WTC11 (cell line): ENCODE data around the gene TNC. TPM values are rescaled to one million over a fixed set of nuclear protein-coding genes. Genes with fewer than 3 reads are reported as not detected.
A peak's percentile ranks its signal among the peaks of the same experiment; 100 is the strongest.

Experiments used
- ATAC-seq: fragments of 200-7000 bp; cut with Tn5 transposase; 2 replicates; pipeline ENCODE4 v1.10.0; 2021; ENCODE audit warnings: mild to moderate bottlenecking, moderate library complexity
- CTCF ChIA-PET: fragments of 300-600 bp; sonication (Branson Sonifier 250); formaldehyde crosslinking; loops from one replicate; lab custom pipeline; 2021; ENCODE audit warnings: antibody characterized with exemption; lab: Charles Lee
- POLR2A ChIA-PET: fragments of 350-600 bp; sonication (Branson Sonifier 250); formaldehyde crosslinking; loops from one replicate; lab custom pipeline; 2021; ENCODE audit warnings: antibody characterized with exemption; lab: Charles Lee
- DNase-seq: peaks from one replicate; pipeline ENCODE4 v3.0.0; 2021; ENCODE audit warnings: low spot score
- H3K27ac Mint-ChIP-seq: 2 replicates; pipeline ENCODE4 v1.8.0; 2021; ENCODE audit warnings: mixed read lengths
- H3K27me3 Mint-ChIP-seq: 2 replicates; pipeline ENCODE4 v1.8.0; 2021; ENCODE audit warnings: low read depth, mild to moderate bottlenecking, moderate library complexity, mixed read lengths
- H3K36me3 Mint-ChIP-seq: 2 replicates; pipeline ENCODE4 v1.8.0; 2021; ENCODE audit warnings: mixed read lengths
- H3K4me1 Mint-ChIP-seq: 2 replicates; pipeline ENCODE4 v1.8.0; 2022; ENCODE audit warnings: mixed read lengths
- H3K4me3 Mint-ChIP-seq: 2 replicates; pipeline ENCODE4 v1.8.0; 2021; ENCODE audit warnings: mild to moderate bottlenecking, moderate library complexity, mixed read lengths
- H3K9me3 Mint-ChIP-seq: 2 replicates; pipeline ENCODE4 v1.8.0; 2021; ENCODE audit warnings: mixed read lengths
- ARID4B ChIP-seq: sonication (generic); formaldehyde crosslinking; IDR thresholded peaks from 2 replicates; pipeline ENCODE4 v1.8.0; 2023; ENCODE audit warnings: missing genetic modification reagents, mild to moderate bottlenecking, borderline replicate concordance
- CREB1 ChIP-seq: sonication (generic); formaldehyde crosslinking; IDR thresholded peaks from 2 replicates; pipeline ENCODE4 v1.8.0; 2023; ENCODE audit warnings: mild to moderate bottlenecking, missing genetic modification reagents
- ELF4 ChIP-seq: sonication (generic); formaldehyde crosslinking; IDR thresholded peaks from 2 replicates; pipeline ENCODE4 v1.8.1; 2022; ENCODE audit warnings: low read depth, mild to moderate bottlenecking, moderate library complexity, missing genetic modification reagents
- FOXK1 ChIP-seq: sonication (generic); formaldehyde crosslinking; IDR thresholded peaks from 2 replicates; pipeline ENCODE4 v1.8.0; 2022; ENCODE audit warnings: mild to moderate bottlenecking, moderate library complexity, missing genetic modification reagents
- GTF2I ChIP-seq: fragments of 250-450 bp; sonication (Bioruptor Pico); conservative IDR thresholded peaks from 2 replicates; pipeline ENCODE4 v1.4.0; 2021; ENCODE audit warnings: mild to moderate bottlenecking
- JUN ChIP-seq: sonication (generic); formaldehyde crosslinking; IDR thresholded peaks from 2 replicates; pipeline ENCODE4 v1.8.0; 2023; ENCODE audit warnings: mild to moderate bottlenecking, missing genetic modification reagents
- MXD4 ChIP-seq: fragments of 250-450 bp; sonication (Bioruptor Pico); IDR thresholded peaks from 2 replicates; pipeline ENCODE4 v1.8.0; 2021; ENCODE audit warnings: mild to moderate bottlenecking, moderate library complexity, borderline replicate concordance
- OVOL2 ChIP-seq: fragments of 250-450 bp; sonication (Bioruptor Pico); IDR thresholded peaks from 2 replicates; pipeline ENCODE4 v1.9.0; 2021; ENCODE audit warnings: mild to moderate bottlenecking, borderline replicate concordance
- PRRX2 ChIP-seq: fragments of 250-450 bp; sonication (Bioruptor Pico); IDR thresholded peaks from 2 replicates; pipeline ENCODE4 v1.8.0; 2021; ENCODE audit warnings: mild to moderate bottlenecking
- SMAD3 ChIP-seq: sonication (generic); formaldehyde crosslinking; IDR thresholded peaks from 2 replicates; pipeline ENCODE4 v1.8.0; 2022; ENCODE audit warnings: missing genetic modification reagents, mild to moderate bottlenecking, borderline replicate concordance
- STAT6 ChIP-seq: sonication (generic); formaldehyde crosslinking; conservative IDR thresholded peaks from 2 replicates; pipeline ENCODE4 v1.8.1; 2023; ENCODE audit warnings: mild to moderate bottlenecking, low read depth, missing genetic modification reagents, moderate library complexity
- TEAD1 ChIP-seq: sonication (generic); formaldehyde crosslinking; IDR thresholded peaks from 2 replicates; pipeline ENCODE4 v1.8.0; 2022; ENCODE audit warnings: mild to moderate bottlenecking, missing genetic modification reagents
- USF2 ChIP-seq: sonication (generic); formaldehyde crosslinking; IDR thresholded peaks from 2 replicates; pipeline ENCODE4 v1.8.1; 2023; ENCODE audit warnings: mild to moderate bottlenecking, missing genetic modification reagents, moderate library complexity
- ZNF138 ChIP-seq: sonication (generic); formaldehyde crosslinking; conservative IDR thresholded peaks from 2 replicates; pipeline ENCODE4 v1.8.1; 2022; ENCODE audit warnings: mild to moderate bottlenecking, moderate library complexity, missing genetic modification reagents
- ZNF263 ChIP-seq: sonication (generic); formaldehyde crosslinking; IDR thresholded peaks from 2 replicates; pipeline ENCODE4 v1.8.1; 2022; ENCODE audit warnings: low read depth, mild to moderate bottlenecking, moderate library complexity, missing genetic modification reagents
- total RNA-seq: library from RNA; stranded (reverse); gene quantifications from 3 replicates; pipeline ENCODE4 v1.2.3, GENCODE V29; 2021
- TF ChIP-seq, protein P1 (sequence below): sonication (generic); formaldehyde crosslinking; IDR thresholded peaks from 2 replicates; pipeline ENCODE4 v1.8.1; 2022; ENCODE audit warnings: mild to moderate bottlenecking, missing genetic modification reagents, moderate library complexity, borderline replicate concordance
- TF ChIP-seq, protein P2 (sequence below): sonication (generic); formaldehyde crosslinking; IDR thresholded peaks from 2 replicates; pipeline ENCODE4 v1.8.1; 2022; ENCODE audit warnings: low read depth, missing genetic modification reagents, borderline replicate concordance
- TF ChIP-seq, protein P3 (sequence below): sonication (generic); formaldehyde crosslinking; IDR thresholded peaks from 2 replicates; pipeline ENCODE4 v1.8.0; 2022; ENCODE audit warnings: mild to moderate bottlenecking, missing genetic modification reagents
- TF ChIP-seq, protein P4 (sequence below): sonication (generic); formaldehyde crosslinking; IDR thresholded peaks from 2 replicates; pipeline ENCODE4 v1.8.1; 2022; ENCODE audit warnings: mild to moderate bottlenecking, moderate library complexity, missing genetic modification reagents

TNC gene
- total RNA-seq, 1 experiment from 2014 or later, result 4.5 TPM

DNA sequence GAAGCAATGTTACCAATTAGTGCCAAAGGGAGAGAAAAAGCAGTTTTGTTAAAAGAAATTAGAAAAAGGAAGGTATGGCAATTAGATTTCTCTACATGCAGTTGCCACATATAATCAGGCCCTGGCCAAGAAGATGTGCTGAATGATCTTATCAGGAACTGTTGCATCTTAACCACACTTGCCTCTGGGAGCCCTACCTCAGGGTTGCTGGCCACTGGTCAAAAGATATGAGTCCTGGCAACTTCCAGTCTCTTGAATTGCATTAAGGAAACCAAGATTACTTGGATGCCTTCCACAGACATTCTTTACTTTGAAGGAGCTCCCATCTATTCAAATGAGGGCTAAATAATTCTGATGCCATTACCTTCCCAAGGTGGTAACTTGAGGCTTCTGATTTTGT is 60.4 kb downstream of the TNC start:
- H3K4me1 Mint-ChIP-seq, result 0 out of 2 replicates have a peak, but pooled peaks cover 3% of the 10 kb centered on the region
- TF ChIP-seq, protein P1, sequence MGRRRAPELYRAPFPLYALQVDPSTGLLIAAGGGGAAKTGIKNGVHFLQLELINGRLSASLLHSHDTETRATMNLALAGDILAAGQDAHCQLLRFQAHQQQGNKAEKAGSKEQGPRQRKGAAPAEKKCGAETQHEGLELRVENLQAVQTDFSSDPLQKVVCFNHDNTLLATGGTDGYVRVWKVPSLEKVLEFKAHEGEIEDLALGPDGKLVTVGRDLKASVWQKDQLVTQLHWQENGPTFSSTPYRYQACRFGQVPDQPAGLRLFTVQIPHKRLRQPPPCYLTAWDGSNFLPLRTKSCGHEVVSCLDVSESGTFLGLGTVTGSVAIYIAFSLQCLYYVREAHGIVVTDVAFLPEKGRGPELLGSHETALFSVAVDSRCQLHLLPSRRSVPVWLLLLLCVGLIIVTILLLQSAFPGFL (CRISPR knock-in tag), result no peak
- TF ChIP-seq ZNF138 (CRISPR knock-in tag), result no peak
- no peak for TF ChIP-seq MXD4 (CRISPR knock-in tag)
- TF ChIP-seq, protein P2, sequence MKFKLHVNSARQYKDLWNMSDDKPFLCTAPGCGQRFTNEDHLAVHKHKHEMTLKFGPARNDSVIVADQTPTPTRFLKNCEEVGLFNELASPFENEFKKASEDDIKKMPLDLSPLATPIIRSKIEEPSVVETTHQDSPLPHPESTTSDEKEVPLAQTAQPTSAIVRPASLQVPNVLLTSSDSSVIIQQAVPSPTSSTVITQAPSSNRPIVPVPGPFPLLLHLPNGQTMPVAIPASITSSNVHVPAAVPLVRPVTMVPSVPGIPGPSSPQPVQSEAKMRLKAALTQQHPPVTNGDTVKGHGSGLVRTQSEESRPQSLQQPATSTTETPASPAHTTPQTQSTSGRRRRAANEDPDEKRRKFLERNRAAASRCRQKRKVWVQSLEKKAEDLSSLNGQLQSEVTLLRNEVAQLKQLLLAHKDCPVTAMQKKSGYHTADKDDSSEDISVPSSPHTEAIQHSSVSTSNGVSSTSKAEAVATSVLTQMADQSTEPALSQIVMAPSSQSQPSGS (CRISPR knock-in tag), result no peak
- no peak for TF ChIP-seq SMAD3 (CRISPR knock-in tag)
- TF ChIP-seq FOXK1 (CRISPR knock-in tag), result no peak
- no peak for TF ChIP-seq OVOL2
- no peak for TF ChIP-seq GTF2I
- TF ChIP-seq TEAD1 (CRISPR knock-in tag), result no peak
- TF ChIP-seq ZNF263, result no peak
- no peak for TF ChIP-seq PRRX2 (CRISPR knock-in tag)
- no peak for TF ChIP-seq CREB1 (CRISPR knock-in tag)
- TF ChIP-seq ELF4 (CRISPR knock-in tag), result no peak
- TF ChIP-seq, protein P3, sequence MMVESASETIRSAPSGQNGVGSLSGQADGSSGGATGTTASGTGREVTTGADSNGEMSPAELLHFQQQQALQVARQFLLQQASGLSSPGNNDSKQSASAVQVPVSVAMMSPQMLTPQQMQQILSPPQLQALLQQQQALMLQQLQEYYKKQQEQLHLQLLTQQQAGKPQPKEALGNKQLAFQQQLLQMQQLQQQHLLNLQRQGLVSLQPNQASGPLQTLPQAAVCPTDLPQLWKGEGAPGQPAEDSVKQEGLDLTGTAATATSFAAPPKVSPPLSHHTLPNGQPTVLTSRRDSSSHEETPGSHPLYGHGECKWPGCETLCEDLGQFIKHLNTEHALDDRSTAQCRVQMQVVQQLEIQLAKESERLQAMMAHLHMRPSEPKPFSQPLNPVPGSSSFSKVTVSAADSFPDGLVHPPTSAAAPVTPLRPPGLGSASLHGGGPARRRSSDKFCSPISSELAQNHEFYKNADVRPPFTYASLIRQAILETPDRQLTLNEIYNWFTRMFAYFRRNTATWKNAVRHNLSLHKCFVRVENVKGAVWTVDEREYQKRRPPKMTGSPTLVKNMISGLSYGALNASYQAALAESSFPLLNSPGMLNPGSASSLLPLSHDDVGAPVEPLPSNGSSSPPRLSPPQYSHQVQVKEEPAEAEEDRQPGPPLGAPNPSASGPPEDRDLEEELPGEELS, result no peak
- TF ChIP-seq, all 79 proteins: peak for 0
- DNase-seq (no peak), ATAC-seq (no peak)
- ChIA-PET CTCF (no interaction called here), POLR2A (no interaction called here)
- H3K4me3 Mint-ChIP-seq, result no peak overlapping the region
- H3K27ac Mint-ChIP-seq, result no peak overlapping the region
- H3K27me3 Mint-ChIP-seq, result peaks cover 8% of the 10 kb centered on the region
- no peaks in the 10 kb centered on the region for H3K36me3 Mint-ChIP-seq
- H3K9me3 Mint-ChIP-seq, result no peaks in the 10 kb centered on the region

- Mint-ChIP-seq H3K27ac (no peak overlapping the region), H3K4me1 (peaks cover 9% of the 10 kb centered on the region), H3K9me3 (no peaks in the 10 kb centered on the region), H3K36me3 (no peaks in the 10 kb centered on the region), H3K27me3 (peaks cover 9% of the 10 kb centered on the region), H3K4me3 (no peak overlapping the region)
- DNase-seq (no peak), ATAC-seq (peak; percentile 60)
- POLR2A ChIA-PET, result no interaction called here
- TF ChIP-seq, protein P4, sequence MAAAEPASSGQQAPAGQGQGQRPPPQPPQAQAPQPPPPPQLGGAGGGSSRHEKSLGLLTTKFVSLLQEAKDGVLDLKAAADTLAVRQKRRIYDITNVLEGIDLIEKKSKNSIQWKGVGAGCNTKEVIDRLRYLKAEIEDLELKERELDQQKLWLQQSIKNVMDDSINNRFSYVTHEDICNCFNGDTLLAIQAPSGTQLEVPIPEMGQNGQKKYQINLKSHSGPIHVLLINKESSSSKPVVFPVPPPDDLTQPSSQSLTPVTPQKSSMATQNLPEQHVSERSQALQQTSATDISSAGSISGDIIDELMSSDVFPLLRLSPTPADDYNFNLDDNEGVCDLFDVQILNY (CRISPR knock-in tag), result no peak
- no peak for TF ChIP-seq STAT6
- TF ChIP-seq USF2 (CRISPR knock-in tag), result no peak
- no peak for TF ChIP-seq JUN (CRISPR knock-in tag)
- no peak for TF ChIP-seq ARID4B (CRISPR knock-in tag)
- CTCF ChIA-PET, result interaction anchor here (0.6 kb wide), 1 partner anchor 83 kb away, joined by 3 read pairs; no protein-coding TSS in a partner anchor
Measured at GRCh38 chr9:115050002-115050490, 67.9 kb downstream of the TNC start.
